Fibroblast of skin of right quadriceps (primary cell): ENCODE results near the gene B3GALT6.

Experiments
- DNase-seq: peaks from one replicate; pipeline ENCODE4 v3.0.0-alpha.2; 2013

B3GALT6 gene

DNA sequence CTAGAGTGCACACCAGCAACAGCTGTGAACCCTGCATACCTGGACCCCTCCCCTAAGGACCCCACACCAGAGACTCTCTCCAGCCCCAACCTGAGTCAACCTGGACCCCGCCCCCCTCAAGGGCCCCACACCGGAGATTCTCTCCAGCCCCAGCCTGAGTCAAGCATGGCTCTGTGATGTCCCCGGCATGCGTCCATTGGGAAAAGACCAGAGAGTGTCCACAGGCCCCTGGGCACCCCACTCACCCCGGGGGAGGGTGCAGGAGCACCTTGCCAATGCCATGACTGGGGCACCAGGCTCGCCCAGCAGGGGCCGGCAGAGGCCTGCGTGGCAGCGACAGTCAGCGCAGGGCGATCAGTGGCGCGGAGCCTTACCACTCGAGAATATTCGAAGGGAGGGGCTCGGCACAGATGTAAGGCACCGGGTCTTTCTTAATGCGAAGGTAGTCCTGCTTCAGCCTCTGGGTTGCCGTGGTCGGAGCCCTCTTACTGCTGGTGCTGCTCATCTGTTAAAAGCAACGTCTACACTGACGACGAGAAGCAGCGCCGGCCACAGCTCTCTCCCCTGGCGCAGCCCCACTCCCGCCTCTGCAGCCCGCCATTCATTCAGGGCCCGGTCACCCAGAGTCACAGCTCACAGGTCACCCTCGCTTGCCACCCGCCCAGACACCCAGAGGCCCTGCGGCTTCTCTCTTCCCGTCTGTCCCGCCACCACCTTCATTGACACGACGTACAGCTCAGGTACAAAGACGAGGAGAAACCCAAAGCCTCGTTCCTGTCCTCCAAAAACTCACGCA lies 35.6 kb downstream of the B3GALT6 start:
- no peak for DNase-seq

DNA sequence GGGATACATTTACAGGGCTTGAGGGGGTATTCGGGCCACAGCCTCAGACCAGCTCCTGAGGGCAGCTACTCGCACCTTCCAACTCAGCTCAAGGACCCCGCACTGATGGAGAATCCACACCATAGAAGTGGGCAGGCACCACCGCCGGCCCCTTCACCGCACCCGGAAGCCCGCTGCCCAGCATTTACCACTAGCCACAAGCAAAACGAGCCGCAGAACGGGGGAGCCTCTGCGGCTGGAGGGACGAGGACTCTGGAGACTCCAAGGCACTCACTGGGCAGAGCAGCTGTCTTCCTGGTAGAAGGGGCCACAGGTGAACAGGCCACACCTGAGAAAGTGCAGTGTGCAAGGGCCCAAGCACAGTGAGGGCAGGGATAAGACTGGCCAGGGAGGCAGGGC lies 36.2 kb downstream of the B3GALT6 start:
- DNase-seq = no peak

DNA sequence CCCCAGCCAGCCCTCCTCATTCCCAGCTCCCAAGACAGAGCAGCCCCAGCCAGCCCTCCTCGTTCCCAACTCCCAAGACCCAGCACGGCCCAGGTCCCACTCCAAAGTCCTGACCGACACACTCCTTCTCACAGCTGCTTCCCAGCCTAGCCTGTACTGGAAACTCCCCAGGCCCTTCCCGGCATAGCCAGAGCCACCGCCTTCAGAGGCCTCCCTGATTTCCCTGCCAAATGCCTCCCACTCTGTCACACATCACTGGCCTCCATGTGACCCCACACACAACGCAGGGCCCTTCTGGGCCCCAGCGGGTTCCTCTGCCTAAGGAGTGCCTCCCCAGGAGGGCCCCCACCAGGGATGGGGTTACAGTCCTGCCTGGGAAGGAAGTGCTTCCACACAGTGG lies 38.8 kb downstream of the B3GALT6 start:
- no peak for DNase-seq

DNA sequence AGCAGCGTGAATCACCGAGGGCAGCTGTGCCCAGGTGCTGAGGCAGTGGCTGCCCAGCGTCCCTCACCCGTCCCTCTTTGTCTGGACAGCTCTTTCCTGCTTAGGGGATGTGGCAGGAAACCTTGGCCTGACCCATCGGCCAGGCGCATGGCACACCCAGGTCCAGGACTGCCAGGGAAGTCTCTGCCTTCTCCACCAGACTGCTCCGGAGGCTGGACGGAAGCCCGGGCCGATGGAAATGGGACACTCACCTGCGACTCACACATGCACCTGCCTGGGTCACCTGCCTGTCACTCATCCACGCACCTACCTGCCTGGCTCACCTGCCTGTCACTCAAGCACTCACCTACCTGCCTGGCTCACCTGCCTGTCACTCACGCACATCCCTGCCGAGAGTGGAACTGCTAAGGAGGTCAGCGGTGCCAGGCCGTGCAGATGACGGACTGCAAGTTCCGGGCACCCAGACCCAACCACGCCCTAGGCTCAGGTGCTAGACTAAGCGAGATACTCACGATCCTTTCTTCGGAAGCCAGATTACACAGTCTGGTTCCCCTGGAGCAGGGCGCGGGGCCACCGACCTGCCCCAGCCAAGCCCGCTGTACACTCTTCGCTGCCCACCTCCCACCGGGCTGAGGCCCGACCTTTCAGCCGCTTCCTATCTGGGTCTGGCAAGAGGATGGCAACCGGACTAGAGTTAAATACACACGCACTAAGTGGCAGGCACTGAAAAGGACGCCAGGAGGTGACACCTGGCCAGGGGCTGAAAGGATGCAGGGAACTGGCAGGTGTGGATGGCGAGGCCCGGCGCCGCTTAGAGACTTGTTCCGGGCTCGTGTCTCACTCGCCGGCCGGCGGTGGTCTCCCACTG lies 40.5 kb downstream of the B3GALT6 start:
- DNase-seq = no peak

DNA sequence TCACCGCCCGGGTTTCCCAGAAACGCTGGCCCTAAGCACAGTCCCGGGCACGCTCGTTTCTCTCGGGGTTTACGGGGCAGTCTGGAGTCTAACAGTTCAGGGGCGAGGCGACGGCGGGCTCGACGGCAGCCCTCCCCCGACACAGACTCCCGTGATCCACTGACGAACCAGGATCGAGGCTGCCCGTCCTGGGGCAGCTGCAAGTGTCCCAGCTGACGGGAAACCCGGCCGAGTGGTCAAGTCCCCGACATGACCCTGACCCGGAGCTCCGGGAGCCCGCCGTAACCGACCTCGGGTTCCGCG lies 41.1 kb downstream of the B3GALT6 start:
- DNase-seq = no peak

DNA sequence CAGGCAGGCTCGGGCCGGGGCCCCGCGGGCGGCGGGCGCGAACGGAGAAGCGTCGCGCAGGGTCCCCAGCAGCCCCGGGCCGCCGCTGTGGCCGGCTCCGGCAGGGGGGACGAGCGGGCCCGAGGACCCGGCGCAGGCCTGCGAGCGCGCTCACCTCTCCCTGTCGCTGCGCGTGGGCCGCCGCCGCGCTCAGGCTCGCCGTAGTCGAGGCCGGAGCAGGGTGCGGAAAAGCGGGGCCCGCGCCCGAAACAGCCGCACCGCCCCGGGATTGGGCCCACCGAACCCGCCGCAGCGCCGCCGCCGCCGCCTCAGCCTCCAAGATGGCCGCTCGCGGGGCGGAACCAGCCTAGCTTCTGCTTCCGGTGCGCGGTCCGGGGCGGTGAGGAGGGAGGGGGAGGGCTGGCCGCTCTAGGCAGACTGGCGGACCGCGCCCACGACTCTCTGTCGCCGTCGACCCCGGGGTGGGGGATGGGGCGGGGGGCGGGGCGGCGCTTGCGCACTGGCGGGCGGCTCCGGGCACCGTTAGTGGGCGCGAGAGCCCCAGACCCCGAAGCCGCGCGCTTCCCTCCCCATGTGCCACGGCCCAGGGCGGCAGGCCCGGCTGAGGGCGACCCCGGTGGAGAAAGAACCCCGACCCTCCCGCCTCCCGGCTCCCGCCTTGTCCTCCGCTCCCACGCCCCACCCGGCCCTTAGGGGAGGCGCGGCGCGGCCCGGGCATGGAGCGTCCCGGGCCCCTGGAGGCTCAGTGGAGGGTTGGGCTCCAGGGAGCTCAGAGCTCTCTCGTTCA lies 41.7 kb downstream of the B3GALT6 start, which contains the start of gene UBE2J2:
Gene UBE2J2 (minus strand): TSS at position 343 of the 787 bp plus-strand sequence. CDS start 5,862 bp downstream, outside the sequence.
- peak; percentile 90 for DNase-seq

DNA sequence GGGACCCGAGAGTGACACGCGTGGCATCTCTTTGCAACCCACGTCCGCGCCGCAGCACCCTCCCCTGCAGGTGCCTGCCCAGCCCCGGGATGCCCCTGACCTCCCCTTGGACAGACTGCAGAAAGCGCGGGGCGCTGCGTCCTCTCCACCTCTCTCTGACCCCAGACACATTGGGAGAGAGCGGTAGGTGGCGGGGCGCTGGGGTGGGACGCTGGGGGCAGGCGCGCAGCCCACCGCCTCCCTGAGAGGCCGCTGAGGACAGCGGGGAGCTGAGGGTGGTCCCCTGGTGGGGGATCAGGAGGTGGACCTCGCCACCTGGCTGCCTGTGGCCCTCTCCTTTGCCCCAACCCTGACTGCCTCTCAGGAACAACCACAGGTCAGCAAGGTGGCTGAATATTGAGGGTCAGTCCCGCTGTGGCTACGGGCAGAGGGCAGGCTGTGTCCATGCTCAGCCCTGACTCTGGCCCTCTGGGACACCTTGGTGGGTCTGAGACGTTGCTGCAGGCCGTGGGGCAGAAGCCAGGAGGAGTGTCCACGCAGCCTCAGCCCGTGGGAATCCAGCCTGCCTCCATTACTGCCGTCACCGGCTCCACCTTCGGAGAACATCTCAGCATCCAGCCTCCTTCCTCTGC lies 42.4 kb downstream of the B3GALT6 start:
- no peak for DNase-seq

DNA sequence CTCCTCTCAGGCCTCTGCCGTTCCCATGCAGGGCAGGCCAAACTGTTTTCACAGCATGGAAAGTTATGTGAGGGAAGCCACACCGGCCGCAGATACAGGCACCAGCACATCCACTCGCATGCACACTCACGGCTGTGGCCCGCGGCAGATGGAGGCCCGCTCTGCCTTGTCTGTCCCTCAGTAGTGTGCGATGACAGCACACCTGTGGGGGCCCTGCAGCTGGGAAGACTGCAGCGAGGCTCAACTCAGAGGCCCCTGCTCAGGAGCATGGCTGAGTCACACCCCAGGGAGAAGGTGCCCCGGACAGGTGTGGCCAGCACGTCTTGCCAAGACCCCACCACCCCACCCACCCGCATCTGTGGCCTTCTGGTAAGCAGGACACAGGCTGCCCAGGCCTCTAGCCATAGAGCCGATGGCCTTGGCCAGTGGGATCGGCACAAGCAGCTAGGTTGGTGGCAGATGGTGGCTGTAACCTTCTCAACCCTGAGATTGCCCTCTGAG lies 42.9 kb downstream of the B3GALT6 start:
- DNase-seq = no peak

DNA sequence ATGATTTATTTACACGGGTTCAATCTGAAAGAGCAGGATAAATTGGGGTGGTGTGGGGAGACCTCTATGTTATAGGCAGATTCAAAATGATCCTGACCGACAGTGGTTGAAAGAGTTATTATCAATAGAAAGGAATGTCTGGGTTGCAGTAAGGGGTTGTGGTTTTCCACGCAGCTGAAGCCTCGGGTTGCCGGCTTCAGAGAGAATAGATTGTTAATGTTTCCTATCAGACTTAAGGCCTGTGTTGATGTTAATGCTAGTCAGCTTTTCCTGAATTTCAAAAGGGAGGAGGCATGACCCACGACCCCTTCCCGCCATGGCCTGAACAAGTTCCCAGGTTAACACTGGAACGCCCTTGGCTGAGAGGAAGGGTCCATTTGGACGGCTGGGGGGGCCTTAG lies 43.8 kb downstream of the B3GALT6 start:
- no peak for DNase-seq

DNA sequence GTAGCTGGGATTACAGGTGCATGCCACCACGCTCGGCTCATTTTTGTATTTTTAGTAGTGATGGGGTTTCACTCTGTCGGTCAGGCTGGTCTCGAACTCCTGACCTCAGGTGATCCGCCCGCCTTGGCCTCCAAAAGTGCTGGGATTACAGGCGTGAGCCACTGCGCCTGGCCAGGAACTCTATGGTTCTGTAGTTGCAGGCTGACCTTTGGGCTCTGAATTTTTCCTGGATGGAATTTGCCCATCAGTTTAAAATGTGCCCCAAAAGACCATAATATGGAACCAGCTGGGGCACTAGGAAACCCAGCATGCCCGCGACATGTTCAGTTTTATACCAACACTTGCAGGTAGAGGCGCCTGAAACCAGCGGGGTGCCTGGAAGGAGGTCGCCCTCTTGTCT lies 46.6 kb downstream of the B3GALT6 start:
- DNase-seq = no peak

DNA sequence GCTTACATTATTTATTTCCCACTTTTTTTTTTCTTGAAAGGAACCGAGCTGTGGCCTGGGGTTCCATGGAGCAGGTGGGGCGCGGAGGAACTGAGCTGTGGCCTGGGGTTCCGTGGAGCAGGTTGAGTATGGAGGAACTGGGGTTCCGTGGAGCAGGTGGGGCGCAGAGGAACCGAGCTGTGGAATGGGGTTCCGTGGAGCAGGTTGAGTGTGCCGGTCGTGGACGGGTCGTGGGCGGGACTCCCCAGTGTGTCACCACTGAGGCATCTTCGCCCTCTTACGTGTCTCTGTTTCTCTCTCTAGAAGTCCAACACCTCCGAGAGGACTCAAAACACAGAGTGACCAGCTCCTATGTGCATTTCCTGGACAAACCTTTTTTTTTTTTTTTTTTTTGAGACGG lies 47.0 kb downstream of the B3GALT6 start:
- DNase-seq = no peak

DNA sequence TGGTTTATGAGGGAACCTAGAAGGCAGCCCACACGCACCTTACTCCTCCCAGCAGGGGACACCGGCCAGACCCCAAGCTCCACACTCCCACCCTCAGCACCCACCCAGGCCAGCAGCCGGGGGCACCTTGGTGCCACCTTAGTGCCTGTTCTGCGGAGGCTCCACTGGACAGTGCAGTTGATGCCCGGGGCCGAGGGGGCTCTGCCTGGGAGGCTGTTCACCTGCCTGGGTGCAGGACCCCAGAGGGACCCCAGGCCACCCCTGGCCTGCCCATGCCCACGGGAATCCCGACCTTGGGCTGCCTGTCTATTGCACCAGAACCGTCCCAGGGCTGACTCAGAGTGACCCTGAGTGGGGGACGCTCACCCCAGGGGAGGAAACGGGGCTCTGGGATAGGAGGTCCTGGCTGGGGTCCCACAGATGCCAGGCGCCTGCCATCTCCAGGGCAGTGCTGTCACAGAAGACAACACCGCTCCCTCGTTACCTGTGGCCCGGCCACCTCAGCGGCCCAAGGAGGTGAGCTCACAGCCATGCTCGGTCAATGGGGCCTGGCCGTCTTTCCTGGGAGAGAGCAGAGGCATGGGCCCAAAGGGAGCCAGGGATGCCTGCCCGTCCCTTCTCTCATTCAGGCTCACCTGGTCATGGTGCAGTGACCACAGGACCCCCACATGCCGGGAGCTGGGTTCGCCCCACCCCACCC lies 48.9 kb downstream of the B3GALT6 start:
- no peak for DNase-seq

DNA sequence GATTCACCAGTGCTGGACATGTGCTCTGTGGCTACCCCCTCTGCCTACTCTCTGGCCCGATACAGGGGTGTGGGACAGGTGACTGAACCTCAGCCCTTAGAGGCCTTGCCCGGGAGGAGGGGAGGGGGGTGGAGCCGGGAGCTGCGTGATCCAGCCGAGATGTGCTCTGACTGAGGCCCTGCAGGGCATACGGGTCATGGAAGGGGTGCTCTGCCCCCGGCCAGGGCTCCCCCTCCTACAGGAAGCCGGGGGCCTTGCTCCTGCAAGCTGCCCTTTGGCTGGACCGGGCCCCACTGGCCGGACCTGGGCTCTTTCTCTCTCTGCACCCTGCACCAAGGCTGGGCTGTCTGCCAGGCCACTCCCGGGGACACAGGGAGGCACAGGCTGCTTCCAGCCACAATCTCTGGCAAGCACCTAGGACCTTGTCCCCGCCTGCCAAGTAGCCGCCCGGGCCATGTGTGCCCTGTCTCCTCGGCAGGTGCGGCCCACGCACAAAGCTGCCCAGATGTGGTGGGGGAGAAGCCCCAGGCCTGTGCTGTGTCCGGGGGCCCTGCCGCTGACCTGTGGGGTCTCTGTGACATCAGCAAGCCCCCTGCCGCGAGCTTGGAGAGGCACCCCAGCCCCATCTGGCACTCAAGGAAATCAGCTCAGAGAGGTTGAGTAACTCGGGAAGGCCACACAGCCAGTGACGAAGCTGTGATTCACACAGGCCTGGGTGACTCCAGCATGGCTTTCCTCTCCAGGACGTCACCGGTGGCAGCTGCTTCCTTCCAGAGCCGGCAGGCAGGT lies 49.7 kb downstream of the B3GALT6 start:
- DNase-seq = no peak

DNA sequence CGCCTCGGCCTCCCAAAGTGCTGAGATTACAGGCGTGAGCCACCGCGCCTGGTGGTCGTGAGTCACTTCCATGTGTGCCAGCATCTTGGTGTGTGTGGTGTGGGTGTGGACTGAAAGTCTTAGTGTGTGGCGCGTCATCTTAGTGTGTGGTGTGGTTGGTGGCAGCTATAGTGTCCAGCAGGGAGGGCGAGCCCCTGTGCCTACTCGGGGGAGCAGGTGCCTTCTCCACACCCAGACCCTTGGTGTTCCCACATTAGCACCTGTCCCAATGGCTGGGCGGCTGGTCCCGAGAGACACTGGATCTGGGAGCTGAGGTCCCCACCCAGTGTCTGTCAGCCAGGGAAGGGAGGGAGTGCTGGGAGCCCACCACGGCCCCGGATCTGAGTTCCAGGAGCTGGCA lies 51.0 kb downstream of the B3GALT6 start:
- no peak for DNase-seq

DNA sequence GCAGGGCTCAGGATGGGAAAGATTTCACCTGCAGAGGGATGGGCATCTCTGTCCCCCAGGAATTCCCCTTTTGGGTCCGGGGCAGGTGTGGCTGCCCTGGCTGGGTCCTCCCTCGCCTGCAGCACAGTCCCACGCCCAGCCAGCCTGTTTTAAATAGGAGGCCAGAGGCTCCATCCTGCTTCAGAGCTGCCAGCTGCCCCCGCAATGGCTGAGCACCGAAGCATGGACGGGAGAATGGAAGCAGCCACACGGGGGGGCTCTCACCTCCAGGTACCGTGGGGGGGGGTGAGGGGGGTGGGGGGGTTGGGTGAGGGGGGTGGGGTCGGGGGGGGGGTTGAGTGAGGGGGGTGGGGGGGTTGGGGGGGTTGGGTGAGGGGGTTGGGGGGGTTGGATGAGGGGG lies 51.8 kb downstream of the B3GALT6 start:
- no peak for DNase-seq
